CD4-positive, alpha-beta T cell treated with Interleukin-17A for 4 hours (primary cell): ENCODE results near the gene MAGEB6.
"Not testable (repeated sequence)": the region's sequence is repeated elsewhere in the genome, so short reads cannot be mapped to it uniquely, and the experiment has no call there.

ENCODE experiments used
- DNase-seq: peaks from one replicate; pipeline ENCODE4 v3.0.0-alpha.2; 2020; ENCODE audit warnings: mixed read lengths

The MAGEB6 gene, protein sequence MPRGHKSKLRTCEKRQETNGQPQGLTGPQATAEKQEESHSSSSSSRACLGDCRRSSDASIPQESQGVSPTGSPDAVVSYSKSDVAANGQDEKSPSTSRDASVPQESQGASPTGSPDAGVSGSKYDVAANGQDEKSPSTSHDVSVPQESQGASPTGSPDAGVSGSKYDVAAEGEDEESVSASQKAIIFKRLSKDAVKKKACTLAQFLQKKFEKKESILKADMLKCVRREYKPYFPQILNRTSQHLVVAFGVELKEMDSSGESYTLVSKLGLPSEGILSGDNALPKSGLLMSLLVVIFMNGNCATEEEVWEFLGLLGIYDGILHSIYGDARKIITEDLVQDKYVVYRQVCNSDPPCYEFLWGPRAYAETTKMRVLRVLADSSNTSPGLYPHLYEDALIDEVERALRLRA

DNA sequence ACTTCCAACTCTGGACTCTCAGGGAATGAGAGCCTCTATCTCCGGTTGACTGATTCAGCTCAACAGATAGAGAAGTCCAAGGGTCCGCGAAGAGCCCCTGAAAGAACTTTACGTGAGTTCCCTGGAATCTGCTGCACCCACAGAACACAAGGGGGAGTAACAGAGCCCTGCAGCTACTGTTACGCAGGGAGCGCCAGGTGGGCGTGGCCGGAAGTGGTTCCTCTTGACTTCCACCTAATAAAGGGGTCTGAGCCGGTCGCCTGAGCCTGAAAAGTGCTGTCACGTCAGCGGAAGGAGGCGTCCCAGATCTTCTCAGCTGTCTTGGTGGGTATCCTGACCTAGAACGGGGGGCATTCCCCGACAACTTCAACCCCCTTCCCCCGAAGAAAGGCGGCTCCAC is at the start of gene MAGEB6:
Gene MAGEB6 (plus strand): TSS at position 237 of the 400 bp plus-strand sequence. CDS start 1,407 bp downstream, outside the sequence.
- DNase-seq, result no peak

DNA sequence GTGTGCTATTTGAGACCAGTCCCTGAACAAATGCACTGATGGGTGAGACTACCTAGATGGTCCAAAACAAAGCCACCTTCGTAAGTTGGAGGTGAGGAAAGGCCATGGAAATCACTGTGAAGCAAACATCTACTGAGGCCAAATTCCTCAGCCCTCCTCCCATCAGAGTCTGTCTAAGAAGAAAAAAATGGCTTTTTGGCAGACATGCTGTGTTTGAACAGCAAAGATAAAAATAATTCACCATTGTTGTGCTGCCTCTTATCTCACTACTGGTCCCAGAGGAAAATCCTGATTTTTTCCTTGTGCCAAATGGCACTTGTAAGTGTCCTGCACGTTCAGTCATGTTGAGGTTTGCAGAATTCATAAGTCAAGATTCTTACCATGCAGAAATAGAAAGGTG is 46.2 kb upstream of the MAGEB6 start:
- DNase-seq, result no peak

DNA sequence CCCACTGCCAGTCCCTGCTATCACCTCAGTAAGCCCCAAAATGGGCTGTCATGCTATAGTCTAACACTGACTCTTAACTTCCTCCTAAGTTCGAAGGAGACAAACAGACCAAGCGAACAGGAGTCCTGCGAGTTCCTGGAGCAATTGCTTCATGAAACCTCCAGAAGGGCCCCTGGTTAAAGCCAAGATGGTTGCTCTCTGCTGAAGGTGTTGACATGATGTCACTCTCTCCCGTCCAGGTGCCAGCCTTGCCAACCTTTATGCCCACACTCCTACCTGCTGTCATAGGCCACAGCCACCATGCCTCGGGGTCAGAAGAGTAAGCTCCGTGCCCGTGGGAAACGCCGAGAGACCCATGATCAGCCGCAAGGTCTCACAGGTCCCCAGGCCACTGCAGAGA is 31.9 kb upstream of the MAGEB6 start, which contains the start of gene MAGEB6B:
Gene MAGEB6B (plus strand): TSS at position 301 of the 400 bp plus-strand sequence. CDS start 0 bp downstream, at position 301.
- DNase-seq, result no peak

DNA sequence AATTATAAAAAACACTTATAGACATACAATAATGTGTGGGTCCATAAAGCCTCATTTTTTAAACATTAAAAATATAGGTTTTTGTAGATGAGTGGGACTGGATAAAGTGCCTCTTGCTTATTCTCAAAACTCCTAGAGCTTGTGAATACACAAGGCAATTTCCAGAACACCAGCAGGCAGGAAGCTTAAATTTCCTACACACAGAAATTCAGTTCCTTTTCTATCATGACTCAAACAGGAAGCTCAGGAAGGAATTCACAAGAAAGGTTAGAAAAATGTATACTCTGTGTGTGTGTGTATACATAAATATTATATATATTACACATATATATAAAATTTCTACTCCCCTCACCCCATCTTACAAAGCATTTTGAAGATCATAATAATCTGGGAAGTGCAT is 11.3 kb downstream of the MAGEB6 start:
- no peak for DNase-seq

DNA sequence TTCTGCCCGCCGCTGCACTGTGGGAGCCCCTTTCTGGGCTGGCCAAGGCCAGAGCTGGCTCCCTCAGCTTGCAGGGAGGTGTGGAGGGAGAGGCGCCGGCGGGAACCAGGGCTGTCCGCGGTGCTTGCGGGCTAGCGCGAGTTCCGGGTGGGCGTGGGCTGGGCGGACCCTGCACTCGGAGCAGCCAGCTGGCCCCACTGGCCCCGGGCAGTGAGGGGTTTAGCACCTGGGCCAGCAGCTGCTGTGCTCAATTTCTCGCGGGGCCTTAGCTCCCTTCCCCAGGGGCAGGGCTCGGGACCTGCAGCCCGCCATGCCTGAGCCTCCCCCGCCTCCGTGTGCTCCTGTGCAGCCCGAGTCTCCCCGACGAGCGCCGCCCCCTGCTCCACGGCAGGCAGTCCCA is 12.5 kb downstream of the MAGEB6 start:
- DNase-seq, result not testable (repeated sequence)

DNA sequence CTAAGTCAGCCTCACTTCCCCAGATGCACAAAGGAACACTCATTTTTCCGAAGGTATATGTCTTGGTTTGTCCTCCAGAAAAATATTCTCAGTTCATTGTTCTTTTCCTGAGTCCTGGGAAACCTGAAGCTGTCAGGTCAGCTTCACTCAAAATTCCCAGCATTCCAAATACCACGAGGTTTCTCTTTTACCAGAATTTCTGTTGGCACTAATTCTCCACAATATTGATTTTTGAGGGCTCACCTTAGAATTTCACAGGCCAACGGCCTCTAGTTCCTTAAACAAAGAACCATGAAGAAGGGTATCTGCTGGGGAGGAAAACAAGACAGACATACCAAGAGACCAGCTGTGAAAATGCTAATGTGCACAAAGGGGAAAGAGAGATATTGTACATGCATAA is 15.8 kb downstream of the MAGEB6 start:
- no peak for DNase-seq

DNA sequence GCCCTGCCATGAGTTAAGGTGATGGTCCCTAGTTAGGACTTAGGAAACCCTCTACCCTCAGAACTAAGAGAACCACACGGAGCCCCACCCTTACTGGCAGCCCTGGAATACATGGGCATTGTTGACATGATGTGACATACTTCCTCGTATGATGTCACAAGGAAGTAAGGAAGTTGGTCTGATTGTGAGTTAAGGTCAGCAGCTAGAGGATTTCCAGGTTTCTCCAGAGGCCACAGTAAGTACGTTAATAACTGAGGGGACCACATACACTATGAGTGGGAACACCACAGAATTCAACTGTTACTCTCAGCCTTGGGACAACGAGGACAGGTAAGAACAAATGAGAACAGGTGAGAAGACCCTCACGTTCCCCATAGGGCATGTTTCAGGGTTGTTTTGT is 23.6 kb downstream of the MAGEB6 start, which contains the start of gene MAGEB5:
Gene MAGEB5 (plus strand): TSS at position 301 of the 400 bp plus-strand sequence. CDS start 1,133 bp downstream, outside the sequence.
- DNase-seq, result no peak

DNA sequence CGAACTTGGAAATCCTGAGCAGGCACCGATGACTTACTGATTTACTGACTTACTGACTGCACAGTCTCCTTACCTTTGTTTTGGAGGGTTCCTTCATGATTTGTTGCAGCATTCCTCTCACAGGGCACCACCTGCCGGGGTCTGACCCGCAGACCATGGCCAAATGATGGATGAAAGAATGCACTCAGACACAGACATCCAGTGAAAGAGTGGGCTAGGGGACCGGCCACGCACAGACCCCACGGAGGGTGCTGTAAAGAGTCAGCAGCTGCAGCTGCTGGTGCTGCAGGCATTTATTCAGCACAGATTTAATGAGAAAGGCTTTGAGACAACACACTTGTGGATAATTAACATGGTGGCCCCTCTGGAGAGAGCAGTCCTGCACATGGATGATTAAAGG is 27.1 kb downstream of the MAGEB6 start:
- no peak for DNase-seq

DNA sequence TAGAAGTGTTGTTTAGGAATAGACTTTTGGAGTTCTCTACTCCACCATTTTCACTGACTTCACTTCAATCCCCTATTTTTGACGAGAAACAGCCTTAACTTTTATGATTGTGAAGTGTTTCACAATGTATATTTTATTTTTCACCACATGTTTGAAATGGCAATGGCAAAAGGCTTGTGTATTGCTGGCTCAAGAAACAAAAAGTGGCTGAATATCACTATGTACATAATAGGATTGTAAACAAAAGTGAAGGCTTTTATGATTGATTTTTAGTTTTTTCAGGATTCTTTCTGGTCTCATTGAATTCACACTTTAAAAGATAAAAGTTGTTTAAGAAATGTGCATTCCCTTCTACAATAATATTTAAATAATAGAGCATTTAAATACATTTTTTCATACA is 41.9 kb downstream of the MAGEB6 start:
- DNase-seq, result no peak
